Measurements from ENCODE around the gene ANAPC1.
"Not testable (repeated sequence)": the region's sequence is repeated elsewhere in the genome, so short reads cannot be mapped to it uniquely, and the experiment has no call there.

Gene ANAPC1

DNA sequence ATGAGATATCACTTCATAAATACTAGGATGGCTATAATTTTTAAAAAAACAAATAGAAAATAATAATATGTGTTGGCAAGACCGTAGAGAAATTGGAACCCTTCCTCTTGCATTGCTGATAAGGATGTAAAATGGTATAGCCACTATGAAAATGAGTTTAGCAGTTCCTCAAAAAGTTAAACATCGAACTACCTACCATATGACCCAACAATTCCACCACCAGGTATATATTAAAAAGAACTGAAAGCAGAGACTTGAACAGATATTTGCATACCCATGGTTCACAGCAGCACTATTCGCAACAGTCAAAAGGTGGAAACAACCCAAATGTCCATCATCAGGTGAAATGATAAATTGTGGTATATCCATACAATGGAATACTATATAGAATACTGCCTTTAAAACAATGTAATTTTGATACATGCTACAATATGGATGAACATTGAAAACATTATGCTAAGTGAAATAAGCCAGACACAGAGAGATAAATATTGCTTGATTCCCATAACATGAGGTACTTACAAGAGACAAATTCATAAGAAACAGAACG, 55.7 kb downstream of the ANAPC1 start:
- not testable (repeated sequence) for DNase-seq (ENCODE audit: low read depth in 2 of 2)

DNA sequence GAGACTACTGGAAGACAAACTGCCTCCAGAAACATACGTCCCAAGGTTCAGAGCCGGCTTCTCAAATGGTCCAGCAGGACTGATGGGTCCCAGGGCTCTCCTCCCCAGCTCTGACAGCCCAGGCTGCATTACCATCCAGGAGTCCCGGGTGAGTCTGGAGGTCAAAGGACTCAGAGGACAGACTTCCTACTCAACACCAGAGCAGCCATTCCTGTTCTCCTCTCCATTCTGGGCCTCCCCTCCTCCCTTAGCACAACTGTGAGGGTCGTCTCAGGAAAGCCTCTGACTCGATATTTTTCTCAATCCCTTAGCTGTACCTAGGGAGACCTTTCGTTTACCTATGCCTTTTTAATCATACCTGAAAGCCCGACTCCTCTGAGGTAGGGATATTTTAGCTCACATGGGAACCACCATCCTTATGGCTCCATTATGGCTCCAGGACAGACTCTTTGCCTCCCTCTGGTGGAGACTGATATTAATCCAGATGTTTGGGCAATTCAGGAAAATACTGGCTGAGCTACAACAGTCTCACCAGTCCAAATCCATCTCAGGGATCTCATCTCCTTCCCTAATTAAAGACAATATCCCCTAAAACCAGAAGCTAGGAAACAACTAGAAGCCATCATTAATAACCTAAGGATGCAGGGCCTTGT, 70.9 kb downstream of the ANAPC1 start:
- DNase-seq (ENCODE audit: low read depth in 2 of 2): not testable (repeated sequence)

GRCh38 chr2:111790633-111791032, 93.4 kb downstream of the ANAPC1 start:
- not testable (repeated sequence) for DNase-seq (ENCODE audit: low read depth in 2 of 2)

DNA sequence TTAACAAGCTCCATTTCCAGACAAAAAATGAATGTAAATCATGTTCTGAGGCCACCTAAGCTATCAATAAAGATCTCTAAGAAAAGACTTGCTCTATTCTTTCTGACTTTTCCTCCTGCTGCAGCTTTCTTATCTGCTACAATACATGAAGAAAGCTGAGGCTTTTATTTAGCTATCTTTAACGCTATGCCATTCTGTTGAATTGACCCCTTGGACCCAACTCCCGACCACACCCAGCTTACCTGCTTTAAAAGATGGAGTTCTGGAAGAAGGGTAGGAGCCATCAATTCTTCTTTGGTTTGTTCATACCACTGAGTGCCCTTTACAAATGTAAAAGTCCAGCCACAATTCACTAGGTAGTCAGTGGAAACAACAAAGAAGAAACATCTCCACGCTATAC, 99.9 kb downstream of the ANAPC1 start:
- not testable (repeated sequence) for DNase-seq (ENCODE audit: low read depth in 2 of 2)

DNA sequence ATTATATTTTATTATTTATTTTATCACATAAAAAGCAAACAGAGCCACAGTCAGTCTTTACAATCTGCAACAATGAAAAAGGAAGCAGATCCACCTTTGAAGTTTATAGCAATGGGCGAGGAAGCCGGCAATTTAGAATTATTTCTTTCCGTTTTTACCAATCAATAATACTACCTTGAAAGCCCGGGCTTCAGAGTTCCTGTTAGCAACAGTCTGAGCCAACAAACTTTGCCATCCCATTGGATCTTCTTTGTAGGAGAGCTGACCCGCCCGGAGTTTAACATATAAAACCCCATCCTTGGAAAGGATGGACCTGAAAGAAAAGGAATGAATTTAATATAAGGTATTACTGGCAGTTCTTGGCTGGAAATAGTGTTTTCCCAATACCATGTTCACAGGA, 101.8 kb downstream of the ANAPC1 start:
- not testable (repeated sequence) for DNase-seq (ENCODE audit: low read depth in 2 of 2)

DNA sequence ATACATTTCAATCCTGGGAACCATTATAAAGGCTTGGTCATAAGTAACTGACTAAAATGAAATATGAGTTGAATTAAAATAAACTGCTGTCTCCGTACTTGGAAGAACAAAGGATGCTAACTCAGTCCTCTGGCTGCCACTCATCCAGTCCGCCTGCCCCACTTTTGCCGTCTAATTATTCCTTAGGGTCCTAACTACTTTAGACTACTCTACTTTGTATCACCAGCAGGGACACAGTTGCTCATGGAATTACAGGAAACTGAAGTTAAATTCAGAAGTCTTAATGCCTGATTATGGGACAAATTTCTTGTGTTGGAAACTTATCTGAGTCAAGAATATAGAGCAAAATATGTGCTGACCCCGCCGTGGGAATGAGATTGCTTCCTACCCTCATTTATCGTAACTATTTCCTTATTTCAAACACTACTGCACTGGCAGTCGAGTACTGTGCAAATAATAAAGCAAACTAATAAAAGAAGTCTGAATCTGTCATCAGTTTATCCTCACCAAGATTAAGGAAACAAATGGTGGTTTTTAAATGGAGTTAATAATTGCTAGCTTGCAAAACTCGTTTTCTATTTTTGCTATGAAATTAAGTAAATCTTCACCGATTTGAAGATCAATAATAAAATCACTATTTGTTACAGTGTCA, 102.4 kb downstream of the ANAPC1 start:
- DNase-seq (ENCODE audit: low read depth in 2 of 2): not testable (repeated sequence)

DNA sequence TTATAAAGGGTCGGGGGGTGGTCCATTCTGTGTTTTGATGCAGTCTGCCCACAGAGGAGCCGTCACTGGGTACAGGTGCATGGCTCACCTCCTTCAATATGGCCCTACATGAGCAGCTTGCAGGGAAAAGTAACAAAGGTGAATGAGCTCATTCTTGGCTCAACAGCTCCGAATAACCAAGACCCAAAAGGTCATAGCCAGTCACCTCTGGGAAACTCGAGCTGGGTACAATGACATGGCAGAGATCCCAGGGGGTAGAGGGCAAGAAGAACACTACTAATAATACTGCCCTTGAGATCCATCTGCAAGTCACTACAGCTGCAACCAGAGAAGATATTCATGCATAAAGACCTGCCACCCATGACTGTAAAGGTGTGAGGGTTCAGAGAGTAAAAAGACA, 106.8 kb downstream of the ANAPC1 start:
- DNase-seq (ENCODE audit: low read depth in 2 of 2): not testable (repeated sequence)

- not testable (repeated sequence) for DNase-seq (ENCODE audit: low read depth in 2 of 2)
Measured at GRCh38 chr2:111776296-111776695, 107.7 kb downstream of the ANAPC1 start.

GRCh38 chr2:111772180-111772579, 111.8 kb downstream of the ANAPC1 start:
- not testable (repeated sequence) for DNase-seq (ENCODE audit: low read depth in 2 of 2)

DNA sequence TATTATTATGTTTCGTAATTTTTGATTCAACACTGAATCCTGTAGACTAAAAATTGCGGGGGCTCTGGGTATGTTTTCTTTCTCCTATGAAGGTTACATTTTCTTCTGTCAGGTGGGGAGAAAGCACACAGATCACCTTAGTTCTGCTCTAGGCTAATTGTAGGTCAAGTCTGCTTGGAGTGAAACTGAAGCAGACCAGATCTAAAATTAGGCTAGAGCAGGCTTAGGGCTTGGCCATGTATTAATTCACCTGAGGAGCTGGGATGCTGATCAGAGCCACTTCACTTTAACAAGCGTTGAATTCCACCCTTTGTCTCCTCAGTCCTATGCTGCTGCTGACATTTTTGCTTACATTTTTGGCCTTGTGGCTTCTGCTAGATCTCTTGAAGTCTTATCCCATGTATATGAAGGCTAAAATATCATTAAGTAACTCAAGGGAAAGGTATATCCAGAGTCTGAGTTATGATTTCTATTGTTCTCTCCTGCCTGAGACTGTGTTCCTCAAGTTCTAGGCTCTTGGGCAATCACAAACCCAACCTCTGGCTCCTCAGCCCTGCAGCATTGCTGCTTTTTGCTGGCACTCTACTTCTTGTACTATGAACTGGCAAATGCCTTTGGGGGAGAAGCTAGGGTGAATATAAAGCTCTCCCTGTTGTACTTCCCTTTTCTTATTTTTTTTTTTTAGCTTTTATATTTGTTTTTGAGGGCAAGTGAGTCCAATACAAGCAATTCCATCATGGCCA, 112.9 kb downstream of the ANAPC1 start:
- not testable (repeated sequence) for DNase-seq (ENCODE audit: low read depth in 2 of 2)

GRCh38 chr2:111768266-111769190, 115.5 kb downstream of the ANAPC1 start:
- DNase-seq (ENCODE audit: low read depth in 2 of 2): not testable (repeated sequence)

DNA sequence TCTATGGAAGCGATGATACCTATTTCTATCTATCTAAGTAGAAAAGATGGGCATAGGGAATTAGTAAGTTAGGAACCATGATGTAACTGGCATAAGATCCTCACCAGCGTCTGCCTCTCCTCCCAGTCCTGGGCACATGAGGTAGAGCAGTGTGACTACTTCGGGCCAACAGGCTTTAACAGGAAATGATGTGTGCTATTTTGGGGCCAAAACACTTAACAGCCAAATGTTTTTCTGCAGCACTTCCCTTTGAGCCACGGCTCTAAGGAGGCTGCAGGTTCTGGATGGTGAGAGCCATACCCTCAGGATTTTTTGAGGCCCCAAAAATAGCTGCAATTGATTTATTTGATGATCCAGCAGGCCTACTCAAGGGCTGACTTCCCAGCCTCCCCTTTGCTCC, 116.9 kb downstream of the ANAPC1 start:
- DNase-seq (ENCODE audit: low read depth in 2 of 2): not testable (repeated sequence)

DNA sequence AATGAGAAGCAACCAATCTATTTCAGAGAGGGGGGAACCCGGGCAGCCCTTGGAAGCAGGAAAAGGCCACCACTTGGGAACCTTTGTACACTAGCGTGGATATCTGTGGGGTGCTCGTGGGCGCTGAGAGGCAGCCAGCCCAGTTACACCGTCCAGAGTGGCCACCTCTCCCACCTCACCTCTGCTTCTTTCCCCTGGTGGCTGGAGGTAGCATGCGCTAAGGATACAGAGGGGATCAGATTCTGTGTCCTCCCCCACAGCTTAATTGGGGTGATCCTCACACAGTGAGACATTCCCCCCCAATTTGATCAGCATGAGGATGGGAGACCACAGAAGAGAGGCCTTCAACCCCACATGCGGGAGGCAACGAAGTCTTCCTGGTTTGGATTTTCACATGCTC, 117.7 kb downstream of the ANAPC1 start:
- DNase-seq (ENCODE audit: low read depth in 2 of 2): not testable (repeated sequence)

DNA sequence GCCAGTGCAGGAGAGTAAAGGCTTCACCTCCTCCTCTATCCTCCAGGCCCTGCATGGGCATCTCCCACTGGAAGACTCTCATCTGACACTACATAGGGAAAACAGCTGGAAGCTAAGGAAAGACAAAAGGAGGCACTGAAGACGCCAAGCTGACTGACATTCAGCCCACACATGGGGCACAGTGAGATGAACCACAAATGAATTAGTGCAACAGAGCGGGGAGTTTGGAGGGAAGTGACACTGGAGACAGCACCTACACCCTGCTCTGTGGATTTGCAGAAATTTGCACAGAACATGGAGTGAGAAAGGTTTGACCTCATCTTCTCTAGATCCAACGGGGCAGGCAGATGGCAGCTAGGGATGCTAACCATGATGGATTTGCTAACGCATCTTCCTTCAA, 119.8 kb downstream of the ANAPC1 start:
- not testable (repeated sequence) for DNase-seq (ENCODE audit: low read depth in 2 of 2)

DNA sequence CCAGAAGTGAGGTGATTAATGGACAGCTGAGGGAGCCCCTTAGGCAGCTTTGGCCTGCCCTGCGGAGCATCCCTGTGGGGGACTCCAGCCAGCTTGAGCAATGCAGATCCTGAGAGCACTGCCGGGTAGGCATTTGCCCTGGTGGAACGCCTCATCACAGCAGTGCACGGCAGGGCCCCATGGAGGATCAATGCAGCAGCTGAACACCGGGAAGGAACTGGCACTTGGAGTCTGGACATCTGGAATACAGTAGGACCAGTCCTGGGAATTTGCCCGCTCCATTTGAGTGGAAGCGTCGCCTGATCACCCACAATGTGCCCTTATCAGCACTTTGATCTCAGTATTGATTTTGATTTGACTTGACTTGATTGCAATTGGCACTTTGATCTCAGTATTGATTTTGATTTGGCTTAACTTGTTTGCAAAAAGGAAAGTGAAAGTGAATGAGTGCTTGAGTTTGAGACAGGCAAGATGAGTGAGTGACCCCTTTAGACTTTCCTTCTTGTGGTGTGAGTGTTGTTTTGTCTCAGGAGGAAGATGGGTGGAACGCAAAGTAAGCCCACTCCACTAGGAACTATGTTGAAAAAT, 123.2 kb downstream of the ANAPC1 start:
- DNase-seq (ENCODE audit: low read depth in 2 of 2): not testable (repeated sequence)

- not testable (repeated sequence) for DNase-seq (ENCODE audit: low read depth in 2 of 2)
Measured at GRCh38 chr2:111752533-111752932, 131.5 kb downstream of the ANAPC1 start.

DNA sequence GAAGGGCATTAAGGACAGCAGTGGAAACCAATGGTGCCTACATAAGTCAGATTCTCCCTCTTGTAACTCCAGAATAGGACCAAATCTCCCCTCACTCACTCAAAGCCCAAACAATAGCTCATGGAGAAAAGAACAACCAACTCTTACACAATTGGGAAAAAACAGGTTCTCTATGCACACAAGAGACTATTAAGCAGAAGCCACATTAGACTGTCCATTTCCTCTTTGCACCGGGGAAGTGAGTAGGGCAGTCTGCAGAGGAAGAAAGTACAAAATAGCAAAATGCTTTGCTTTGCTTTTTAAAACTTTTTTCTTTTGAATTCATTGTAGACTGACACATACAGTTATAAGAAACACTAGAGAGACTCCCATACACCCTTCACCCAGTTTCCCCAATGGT, 133.4 kb downstream of the ANAPC1 start:
- not testable (repeated sequence) for DNase-seq (ENCODE audit: low read depth in 2 of 2)

- DNase-seq (ENCODE audit: low read depth in 2 of 2): not testable (repeated sequence)
Measured at GRCh38 chr2:111748429-111748828, 135.6 kb downstream of the ANAPC1 start.

- not testable (repeated sequence) for DNase-seq (ENCODE audit: low read depth in 2 of 2)
Measured at GRCh38 chr2:111747410-111748115, 136.4 kb downstream of the ANAPC1 start.

DNA sequence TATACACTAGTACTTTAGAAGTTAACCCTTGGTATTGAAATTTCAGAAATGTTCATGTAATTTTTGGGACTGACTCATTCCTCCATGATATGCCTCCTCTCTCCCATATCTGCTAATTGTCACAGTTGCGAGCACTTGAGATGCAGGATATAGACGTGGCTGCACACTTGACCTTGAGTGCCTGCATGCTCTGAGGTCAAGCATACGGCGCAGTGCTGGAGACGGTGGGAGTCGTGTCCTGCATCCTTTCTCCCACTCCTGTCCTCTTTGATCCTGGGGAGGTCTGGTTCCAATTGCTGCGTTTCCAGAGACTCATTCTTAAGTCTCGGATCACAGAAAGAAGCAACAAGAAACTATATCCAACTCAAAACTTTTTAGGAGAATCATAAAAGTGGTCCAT, 139.2 kb downstream of the ANAPC1 start:
- DNase-seq (ENCODE audit: low read depth in 2 of 2): not testable (repeated sequence)

Data from fibroblast of skin of left quadriceps (primary cell).